H9 (cell line): Measurements from ENCODE around the gene UBE2L6. TPM values are rescaled to one million over a fixed set of nuclear protein-coding genes. Genes with fewer than 3 reads are reported as not detected.

Experiments used
- DNase-seq: peaks from one replicate; pipeline ENCODE4 v3.0.0-alpha.2; 2017
- H2AFZ ChIP-seq: one replicate; pipeline ENCODE4 v1.6.1; 2013; ENCODE audit warnings: mild to moderate bottlenecking, low read length, control low read depth, moderate library complexity
- H2AK5ac ChIP-seq: 2 replicates; pipeline ENCODE4 v1.6.1; 2013; ENCODE audit warnings: low read length, control low read depth, mixed read lengths; ENCODE audit not compliant: insufficient read length
- H2BK120ac ChIP-seq: one replicate; pipeline ENCODE4 v1.6.1; 2013; ENCODE audit warnings: low read depth, mild to moderate bottlenecking, low read length, control low read depth, inconsistent platforms; ENCODE audit not compliant: poor library complexity, severe bottlenecking
- H2BK12ac ChIP-seq: 2 replicates; pipeline ENCODE4 v1.6.1; 2013; ENCODE audit warnings: low read length, control low read depth, mixed read lengths, low read depth; ENCODE audit not compliant: insufficient read length
- H2BK15ac ChIP-seq: 2 replicates; pipeline ENCODE4 v1.6.1; 2013; ENCODE audit warnings: low read depth, low read length, control low read depth
- H2BK20ac ChIP-seq: one replicate; pipeline ENCODE4 v1.6.1; 2013; ENCODE audit warnings: low read depth, mild to moderate bottlenecking, low read length, control low read depth, inconsistent platforms; ENCODE audit not compliant: poor library complexity, severe bottlenecking
- H2BK5ac ChIP-seq: 2 replicates; pipeline ENCODE4 v1.6.1; 2013; ENCODE audit warnings: low read length, control low read depth, mixed read lengths; ENCODE audit not compliant: insufficient read length
- H3K14ac ChIP-seq: 2 replicates; pipeline ENCODE4 v1.6.1; 2013; ENCODE audit warnings: low read length, control low read depth; ENCODE audit not compliant: insufficient read depth
- H3K18ac ChIP-seq: 2 replicates; pipeline ENCODE4 v1.6.1; 2013; ENCODE audit warnings: low read depth, mild to moderate bottlenecking, mixed read lengths, low read length, control low read depth; ENCODE audit not compliant: insufficient read length
- H3K23ac ChIP-seq: 2 replicates; pipeline ENCODE4 v1.6.1; 2013; ENCODE audit warnings: low read length, control low read depth, mixed read lengths, low read depth; ENCODE audit not compliant: insufficient read length
- H3K23me2 ChIP-seq: 2 replicates; pipeline ENCODE4 v1.6.1; 2013; ENCODE audit warnings: low read depth, mild to moderate bottlenecking, mixed read lengths, low read length, control low read depth; ENCODE audit not compliant: insufficient read length, poor library complexity, severe bottlenecking
- H3K27ac ChIP-seq: 2 replicates; pipeline ENCODE4 v1.5.1; 2013; ENCODE audit warnings: low read length, control low read depth, mixed read lengths, low read depth; ENCODE audit not compliant: insufficient read length
- H3K27me3 ChIP-seq: 2 replicates; pipeline ENCODE4 v1.6.1; 2013; ENCODE audit warnings: low read length, control low read depth, inconsistent platforms; ENCODE audit not compliant: insufficient read depth
- H3K4ac ChIP-seq: 2 replicates; pipeline ENCODE4 v1.6.1; 2013; ENCODE audit warnings: low read depth, mild to moderate bottlenecking, control low read depth, inconsistent platforms, low read length, moderate library complexity
- H3K4me1 ChIP-seq: 2 replicates; pipeline ENCODE4 v1.6.1; 2013; ENCODE audit warnings: low read length, control low read depth, inconsistent platforms; ENCODE audit not compliant: insufficient read depth
- H3K4me2 ChIP-seq: 2 replicates; pipeline ENCODE4 v1.6.1; 2013; ENCODE audit warnings: low read length, control low read depth, mixed read lengths; ENCODE audit not compliant: insufficient read length, insufficient read depth
- H3K56ac ChIP-seq: 2 replicates; pipeline ENCODE4 v1.6.1; 2013; ENCODE audit warnings: low read depth, mild to moderate bottlenecking, mixed read lengths, low read length, control low read depth; ENCODE audit not compliant: insufficient read length
- H3K79me1 ChIP-seq: 2 replicates; pipeline ENCODE4 v1.6.1; 2013; ENCODE audit warnings: low read depth, mild to moderate bottlenecking, moderate library complexity, low read length, control low read depth, inconsistent platforms; ENCODE audit not compliant: insufficient read depth, poor library complexity, severe bottlenecking
- H3K79me2 ChIP-seq: 2 replicates; pipeline ENCODE4 v1.6.1; 2013; ENCODE audit warnings: low read length, control low read depth, inconsistent platforms; ENCODE audit not compliant: insufficient read depth
- H3K9ac ChIP-seq: 2 replicates; pipeline ENCODE4 v1.6.1; 2013; ENCODE audit warnings: low read length, control low read depth, mixed read lengths; ENCODE audit not compliant: insufficient read length; ENCODE audit errors: extremely low read depth
- H3K9me3 ChIP-seq: one replicate; pipeline ENCODE4 v1.6.1; 2013; ENCODE audit warnings: low read depth, low read length, inconsistent platforms; ENCODE audit not compliant: control insufficient read depth
- H3T11ph ChIP-seq: one replicate; pipeline ENCODE4 v1.6.1; 2013; ENCODE audit warnings: mild to moderate bottlenecking, low read length, control low read depth, inconsistent platforms
- H4K20me1 ChIP-seq: one replicate; pipeline ENCODE4 v1.6.1; 2013; ENCODE audit not compliant: control insufficient read depth, insufficient read length, insufficient read depth
- H4K5ac ChIP-seq: 2 replicates; pipeline ENCODE4 v1.6.1; 2013; ENCODE audit warnings: low read depth, mild to moderate bottlenecking, mixed read lengths, low read length, control low read depth; ENCODE audit not compliant: insufficient read length
- H4K8ac ChIP-seq: replicated peaks from 2 replicates; pipeline ENCODE4 v1.6.1; 2013; ENCODE audit warnings: low read length, control low read depth, mixed read lengths, low read depth; ENCODE audit not compliant: insufficient read length
- H4K91ac ChIP-seq: 2 replicates; pipeline ENCODE4 v1.6.1; 2013; ENCODE audit warnings: low read depth, mild to moderate bottlenecking, moderate library complexity, mixed read lengths, low read length, control low read depth; ENCODE audit not compliant: insufficient read length
- H3K27ac Mint-ChIP-seq, 3 experiments: 2 replicates in 2 of 3; 3 replicates in 1 of 3; pipeline ENCODE4 v1.8.0; 2020 to 2021; ENCODE audit warnings: mixed read lengths in 3 of 3, mild to moderate bottlenecking in 1 of 3, moderate library complexity in 1 of 3
- H3K27me3 Mint-ChIP-seq: 2 replicates; pipeline ENCODE4 v1.8.0; 2021; ENCODE audit warnings: low read depth, mild to moderate bottlenecking, moderate library complexity, mixed read lengths
- H3K36me3 Mint-ChIP-seq, 3 experiments: 2 replicates in 2 of 3; 3 replicates in 1 of 3; pipeline ENCODE4 v1.8.0; 2020 to 2021; ENCODE audit warnings: low read depth in 3 of 3, mixed read lengths in 3 of 3; ENCODE audit not compliant: insufficient read depth in 1 of 3
- H3K4me1 Mint-ChIP-seq, 2 experiments: 2 replicates each; pipeline ENCODE4 v1.8.0; 2020; ENCODE audit warnings: mixed read lengths in 2 of 2
- H3K4me3 Mint-ChIP-seq, 2 experiments: 2 replicates in 1 of 2; 3 replicates in 1 of 2; pipeline ENCODE4 v1.8.0; 2020 to 2021; ENCODE audit warnings: mild to moderate bottlenecking in 2 of 2, mixed read lengths in 2 of 2, moderate library complexity in 1 of 2
- H3K9me3 Mint-ChIP-seq, 2 experiments: 2 replicates in 1 of 2; 3 replicates in 1 of 2; pipeline ENCODE4 v1.8.0; 2020; ENCODE audit warnings: mild to moderate bottlenecking in 2 of 2, mixed read lengths in 2 of 2, moderate library complexity in 1 of 2
- CTCF ChIP-seq: fragments of 200-600 bp; sonication (generic); conservative IDR thresholded peaks from 3 replicates; pipeline ENCODE4 v1.8.0; 2021; ENCODE audit warnings: antibody characterized with exemption, mild to moderate bottlenecking
- WGBS: extraction: QIAGEN DNeasy Blood & Tissue Kit; methylation state at CpG from one replicate; pipeline ENCODE4 v1.1.7; 2013; ENCODE audit warnings: missing lambda C conversion rate, low lambda C conversion rate, mixed read lengths; ENCODE audit not compliant: insufficient read length; ENCODE audit errors: extremely low coverage; 5-methylcytosine and 5-hydroxymethylcytosine counted together
- total RNA-seq: library from RNA; stranded (reverse); gene quantifications from 2 replicates; pipeline ENCODE4 v1.2.1, GENCODE V29; 2021

Gene UBE2L6
- total RNA-seq, 1 experiment from 2014 or later: 38.9 TPM

DNA sequence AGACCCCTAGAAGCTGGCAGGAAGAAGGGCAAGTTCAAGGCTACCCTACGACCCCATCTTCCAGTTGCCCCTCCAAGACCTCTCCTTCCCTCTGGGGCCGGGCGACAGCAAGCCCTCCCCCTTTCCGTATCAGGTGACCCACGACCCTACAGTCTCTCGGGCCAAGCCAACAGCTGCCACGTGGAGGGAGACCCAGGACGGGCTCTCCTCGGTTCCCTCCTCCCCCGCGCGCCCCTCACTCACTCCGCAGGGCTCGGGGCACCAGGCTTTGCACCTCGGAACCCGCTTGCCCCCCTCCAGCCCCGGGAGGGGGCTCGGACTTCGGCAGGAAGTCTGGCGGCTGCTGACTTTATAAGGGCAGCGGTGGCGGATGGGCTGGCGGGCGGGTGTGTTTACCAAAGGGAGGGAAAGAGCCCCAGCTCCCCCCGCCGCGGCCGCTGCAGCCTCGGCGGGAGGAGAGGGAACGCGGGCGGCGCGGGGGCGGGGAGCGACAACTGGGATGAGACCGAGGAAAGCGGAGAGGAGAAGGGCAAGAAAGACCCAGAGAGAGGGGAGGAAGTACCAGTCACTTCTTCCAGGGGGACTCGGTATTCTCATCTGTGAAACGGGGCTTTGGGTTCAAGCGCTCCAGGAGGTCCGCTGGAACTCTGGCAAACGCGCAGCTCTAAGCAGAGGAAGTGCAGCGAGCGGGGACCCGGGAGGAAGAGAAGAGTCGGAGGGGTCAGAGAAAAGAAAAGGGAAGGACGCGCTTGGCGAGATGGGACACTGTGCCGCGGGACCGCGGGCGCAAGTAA, 52.7 kb downstream of the UBE2L6 start:
- H3K23me2 ChIP-seq: peaks cover 16% of the 10 kb centered on the region
- H4K5ac ChIP-seq: no peak overlapping the region
- H2AK5ac ChIP-seq: no peak overlapping the region
- no peaks in the 10 kb centered on the region for H4K20me1 ChIP-seq
- Mint-ChIP-seq H3K36me3 (peaks cover 0 to 4% (median 0%) of the 10 kb centered on the region in 3 experiments; a peak in 3 of 7 replicates), H3K27me3 (peaks cover 51% of the 10 kb centered on the region), H3K4me1 (peaks cover 10 to 13% of the 10 kb centered on the region in 2 experiments; a peak in 2 of 4 replicates), H3K27ac (no peak overlapping the region; a peak in 1 of 7 replicates), H3K4me3 (peak overlapping the region; percentile 90 to 98), H3K9me3 (0 out of 5 replicates have a peak, but pooled peaks cover 0 to 3% of the 10 kb centered on the region in 2 experiments)
- no peak overlapping the region for H2BK15ac ChIP-seq
- H3K9me3 ChIP-seq: no peaks in the 10 kb centered on the region
- no peak overlapping the region for H3K27ac ChIP-seq
- H3T11ph ChIP-seq: no peak overlapping the region
- WGBS: no CpG with 5 or more reads among the region's 57 CpGs
- no peak for TF ChIP-seq CTCF
- no peaks in the 10 kb centered on the region for H3K27me3 ChIP-seq
- no peak overlapping the region for H2BK120ac ChIP-seq
- H3K4me2 ChIP-seq: peak overlapping the region; percentile 63
- H3K79me2 ChIP-seq: no peaks in the 10 kb centered on the region
- no peak overlapping the region for H2BK5ac ChIP-seq
- no peak overlapping the region for H4K8ac ChIP-seq
- no peaks in the 10 kb centered on the region for H3K79me1 ChIP-seq
- no peak overlapping the region for H3K23ac ChIP-seq
- DNase-seq: peak; percentile 59
- H3K14ac ChIP-seq: no peak overlapping the region; the same call in 1 of the 2 replicates
- peak overlapping the region; percentile 1 for H3K9ac ChIP-seq
- H4K91ac ChIP-seq: no peak overlapping the region
- H3K18ac ChIP-seq: no peak overlapping the region
- no peak overlapping the region for H3K56ac ChIP-seq
- H2AFZ ChIP-seq: no peak overlapping the region
- H2BK12ac ChIP-seq: no peak overlapping the region
- H3K4me1 ChIP-seq: peaks cover 2% of the 10 kb centered on the region
- no peak overlapping the region for H3K4ac ChIP-seq
- H2BK20ac ChIP-seq: no peak overlapping the region
